SK-N-SH (cell line): ENCODE measurements around the gene MICAL1.

Experiments used
- CHD2 ChIP-seq: fragments of 150-350 bp; IDR thresholded peaks from 2 replicates; pipeline ENCODE4 v1.6.1; 2018; ENCODE audit warnings: low read length; ENCODE audit not compliant: partially characterized antibody
- EP300 ChIP-seq, 2 experiments: IDR thresholded peaks; 2 replicates each; pipeline versions ENCODE4 v1.4.0 to v1.6.1; 2012; ENCODE audit warnings: borderline replicate concordance in 1 of 2, low read depth in 1 of 2, low read length in 1 of 2
- EZH2phosphoT487 ChIP-seq: fragments of 200-600 bp; sonication (generic); IDR thresholded peaks from 2 replicates; pipeline ENCODE4 v1.6.1; 2017; ENCODE audit warnings: low read depth, mixed run types, mild to moderate bottlenecking, antibody characterized with exemption, moderate library complexity, borderline replicate concordance
- MAX ChIP-seq: IDR thresholded peaks from 2 replicates; pipeline ENCODE4 v1.4.0; 2012; ENCODE audit warnings: low read depth
- RAD21 ChIP-seq: IDR thresholded peaks from 2 replicates; pipeline ENCODE4 v1.6.1; 2012; ENCODE audit warnings: mild to moderate bottlenecking, low read length
- RFX5 ChIP-seq: IDR thresholded peaks from 2 replicates; pipeline ENCODE4 v1.6.1; 2012; ENCODE audit warnings: mild to moderate bottlenecking, improper control_type of control experiment, low read length
- SIN3A ChIP-seq: IDR thresholded peaks from 2 replicates; pipeline ENCODE4 v1.6.1; 2012; ENCODE audit warnings: low read depth, mild to moderate bottlenecking, low read length, moderate library complexity, borderline replicate concordance
- TAF1 ChIP-seq: IDR thresholded peaks from 2 replicates; pipeline ENCODE4 v1.6.1; 2012; ENCODE audit warnings: low read depth, mild to moderate bottlenecking, low read length, moderate library complexity, borderline replicate concordance
- YY1 ChIP-seq: IDR thresholded peaks from 2 replicates; pipeline ENCODE4 v1.4.0; 2012; ENCODE audit warnings: low read depth, mild to moderate bottlenecking
- TF ChIP-seq, protein P1 (sequence below): IDR thresholded peaks from 2 replicates; pipeline ENCODE4 v1.4.0; 2012; ENCODE audit warnings: low read depth, borderline replicate concordance
- TF ChIP-seq, protein P2 (sequence below): fragments of 200-600 bp; sonication (generic); IDR thresholded peaks from 2 replicates; pipeline ENCODE4 v1.6.1; 2017; ENCODE audit warnings: antibody characterized with exemption, mild to moderate bottlenecking, moderate library complexity

- no peak for TF ChIP-seq YY1
- no peak for TF ChIP-seq CHD2
- TF ChIP-seq, protein P1, sequence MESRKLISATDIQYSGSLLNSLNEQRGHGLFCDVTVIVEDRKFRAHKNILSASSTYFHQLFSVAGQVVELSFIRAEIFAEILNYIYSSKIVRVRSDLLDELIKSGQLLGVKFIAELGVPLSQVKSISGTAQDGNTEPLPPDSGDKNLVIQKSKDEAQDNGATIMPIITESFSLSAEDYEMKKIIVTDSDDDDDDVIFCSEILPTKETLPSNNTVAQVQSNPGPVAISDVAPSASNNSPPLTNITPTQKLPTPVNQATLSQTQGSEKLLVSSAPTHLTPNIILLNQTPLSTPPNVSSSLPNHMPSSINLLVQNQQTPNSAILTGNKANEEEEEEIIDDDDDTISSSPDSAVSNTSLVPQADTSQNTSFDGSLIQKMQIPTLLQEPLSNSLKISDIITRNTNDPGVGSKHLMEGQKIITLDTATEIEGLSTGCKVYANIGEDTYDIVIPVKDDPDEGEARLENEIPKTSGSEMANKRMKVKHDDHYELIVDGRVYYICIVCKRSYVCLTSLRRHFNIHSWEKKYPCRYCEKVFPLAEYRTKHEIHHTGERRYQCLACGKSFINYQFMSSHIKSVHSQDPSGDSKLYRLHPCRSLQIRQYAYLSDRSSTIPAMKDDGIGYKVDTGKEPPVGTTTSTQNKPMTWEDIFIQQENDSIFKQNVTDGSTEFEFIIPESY: no peak
- TF ChIP-seq, protein P2, sequence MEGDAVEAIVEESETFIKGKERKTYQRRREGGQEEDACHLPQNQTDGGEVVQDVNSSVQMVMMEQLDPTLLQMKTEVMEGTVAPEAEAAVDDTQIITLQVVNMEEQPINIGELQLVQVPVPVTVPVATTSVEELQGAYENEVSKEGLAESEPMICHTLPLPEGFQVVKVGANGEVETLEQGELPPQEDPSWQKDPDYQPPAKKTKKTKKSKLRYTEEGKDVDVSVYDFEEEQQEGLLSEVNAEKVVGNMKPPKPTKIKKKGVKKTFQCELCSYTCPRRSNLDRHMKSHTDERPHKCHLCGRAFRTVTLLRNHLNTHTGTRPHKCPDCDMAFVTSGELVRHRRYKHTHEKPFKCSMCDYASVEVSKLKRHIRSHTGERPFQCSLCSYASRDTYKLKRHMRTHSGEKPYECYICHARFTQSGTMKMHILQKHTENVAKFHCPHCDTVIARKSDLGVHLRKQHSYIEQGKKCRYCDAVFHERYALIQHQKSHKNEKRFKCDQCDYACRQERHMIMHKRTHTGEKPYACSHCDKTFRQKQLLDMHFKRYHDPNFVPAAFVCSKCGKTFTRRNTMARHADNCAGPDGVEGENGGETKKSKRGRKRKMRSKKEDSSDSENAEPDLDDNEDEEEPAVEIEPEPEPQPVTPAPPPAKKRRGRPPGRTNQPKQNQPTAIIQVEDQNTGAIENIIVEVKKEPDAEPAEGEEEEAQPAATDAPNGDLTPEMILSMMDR: no peak
- TF ChIP-seq MAX: no peak
- no peak for TF ChIP-seq RFX5
- no peak for TF ChIP-seq RAD21
- TF ChIP-seq TAF1: no peak
- no peak for TF ChIP-seq SIN3A
- TF ChIP-seq EP300 (IDR thresholded peaks at IDR 0.05; ENCODE audit: borderline replicate concordance in 1 of 2, low read depth in 1 of 2, low read length in 1 of 2): no peak
- TF ChIP-seq EZH2phosphoT487: no peak
Observed at GRCh38 chr6:109475625-109476024, 20.1 kb upstream of the MICAL1 start.
